Fibroblast of villous mesenchyme (primary cell): ENCODE data around the gene RHOD. TPM values are rescaled to one million over a fixed set of nuclear protein-coding genes. Genes with fewer than 3 reads are reported as not detected.

Source experiments
- DNase-seq: peaks from one replicate; pipeline ENCODE4 v3.0.0-alpha.2; 2010; ENCODE audit warnings: low read depth
- H3K4me3 ChIP-seq: 2 replicates; pipeline ENCODE4 v1.5.1; 2011; ENCODE audit warnings: low read depth, mild to moderate bottlenecking, low read length
- CTCF ChIP-seq: IDR thresholded peaks from 2 replicates; pipeline ENCODE4 v1.5.1; 2012; ENCODE audit warnings: low read depth, mild to moderate bottlenecking, low read length; ENCODE audit not compliant: insufficient read depth
- total RNA-seq: library from RNA; depleted of rRNA; stranded (reverse); fragments of >200 nt; gene quantifications from 2 replicates; pipeline ENCODE4 v1.2.3, GENCODE V29; 2012

The RHOD gene
- total RNA-seq, 1 donor = 12.5 TPM

DNA sequence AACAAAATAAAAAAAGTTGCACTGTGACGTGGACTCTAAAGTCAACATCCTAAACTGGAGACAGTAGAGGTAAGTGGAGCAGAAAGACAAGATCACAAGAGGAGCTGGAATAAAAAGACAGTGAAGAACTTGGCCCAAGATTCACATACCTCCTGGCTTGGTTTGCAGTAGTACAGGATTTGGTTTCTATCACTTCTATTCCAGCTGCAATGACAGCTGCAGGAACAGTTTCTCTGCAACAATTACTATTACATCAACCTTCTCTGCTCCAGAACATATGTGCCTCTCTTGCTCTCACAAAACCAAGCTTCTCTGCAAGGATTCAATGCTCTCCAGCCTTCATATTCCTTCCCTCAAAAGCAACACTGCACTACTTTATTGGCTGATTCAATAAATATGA, 54.6 kb downstream of the RHOD start:
- TF ChIP-seq CTCF = no peak
- DNase-seq = peak; percentile 52
- no peak overlapping the region for H3K4me3 ChIP-seq

DNA sequence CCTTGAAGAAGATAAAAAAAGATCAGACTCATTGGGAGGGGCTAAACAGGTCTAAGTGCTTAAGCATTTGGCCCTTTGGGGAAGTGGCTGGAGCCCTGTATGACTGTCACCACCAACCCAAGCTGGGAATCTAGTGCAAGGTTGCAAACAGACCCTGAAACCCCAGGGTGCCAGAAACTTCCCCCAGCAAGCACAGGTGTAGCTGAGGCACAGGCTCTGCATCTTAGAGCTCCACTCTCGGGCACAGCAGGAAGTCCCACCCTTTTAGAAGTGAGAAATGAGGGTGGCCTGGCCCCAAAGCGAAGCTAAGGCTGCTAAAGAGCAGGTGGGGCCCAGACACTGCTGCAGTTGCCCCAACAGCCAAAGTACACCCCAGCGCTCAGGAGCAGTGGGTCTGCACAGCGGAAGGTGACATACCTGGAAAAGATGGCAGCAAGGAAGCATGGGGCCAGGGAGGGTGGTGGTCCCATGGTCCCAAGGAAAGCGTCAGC, 56.6 kb downstream of the RHOD start:
- no peak overlapping the region for H3K4me3 ChIP-seq
- TF ChIP-seq CTCF = no peak
- DNase-seq = no peak

DNA sequence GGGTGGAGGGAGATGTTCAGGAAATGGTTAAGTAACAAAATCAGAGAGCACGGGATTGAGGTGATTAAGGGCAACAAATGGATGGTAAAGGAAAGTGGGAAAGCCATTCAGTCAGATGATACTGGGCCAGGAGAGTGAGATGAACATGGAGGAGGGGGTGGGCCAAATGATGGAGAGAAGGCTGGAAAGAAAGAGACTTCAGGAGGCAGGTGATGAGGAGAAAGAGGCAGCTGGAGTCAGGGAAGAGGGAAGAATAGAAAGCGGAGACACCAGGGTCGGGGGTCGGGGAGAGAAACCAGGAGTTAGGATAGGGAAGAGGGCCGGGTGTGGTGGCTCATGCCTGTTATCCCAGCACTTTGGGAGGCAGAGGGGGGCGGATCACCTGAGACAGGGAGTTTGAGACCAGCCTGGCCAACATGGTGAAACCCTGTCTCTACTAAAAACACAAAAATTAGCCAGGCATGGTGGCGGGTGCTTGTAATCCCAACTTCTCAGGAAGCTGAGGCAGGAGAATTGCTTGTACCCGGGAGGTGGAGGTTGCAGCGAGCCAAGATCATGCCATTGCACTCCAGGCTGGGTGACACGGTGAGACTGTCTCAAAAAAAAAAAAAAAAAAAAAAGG, 57.7 kb downstream of the RHOD start:
- TF ChIP-seq CTCF = no peak
- no peak for DNase-seq

GRCh38 chr11:67116758-67117105, 60.1 kb downstream of the RHOD start:
- no peak overlapping the region for H3K4me3 ChIP-seq
- DNase-seq = no peak
- TF ChIP-seq CTCF = no peak

More for the DNA sequence above, 57.7 kb downstream of the RHOD start:
- no peak overlapping the region for H3K4me3 ChIP-seq

- peak; percentile 13 for DNase-seq
- no peak overlapping the region for H3K4me3 ChIP-seq
- no peak for TF ChIP-seq CTCF
Measured at GRCh38 chr11:67117176-67117575, 60.5 kb downstream of the RHOD start.

GRCh38 chr11:67117672-67118180, 61.1 kb downstream of the RHOD start:
- H3K4me3 ChIP-seq = no peak overlapping the region
- no peak for TF ChIP-seq CTCF
- DNase-seq = peak; percentile 20

- H3K4me3 ChIP-seq = peak overlapping the region; percentile 40
- peak; percentile 17 for DNase-seq
- no peak for TF ChIP-seq CTCF
Measured at GRCh38 chr11:67118181-67118766, 61.6 kb downstream of the RHOD start.
